HG02623 (cell line): ENCODE results near the gene MYO5A.
"Not testable (repeated sequence)": the region's sequence is repeated elsewhere in the genome, so short reads cannot be mapped to it uniquely, and the experiment has no call there.

Experiments
- ATAC-seq: cut with Tn5 transposase; IDR thresholded peaks from one replicate; pipeline ENCODE4 v1.9.1; 2021; ENCODE audit warnings: moderate library complexity; ENCODE audit not compliant: unreplicated experiment

Gene MYO5A

DNA sequence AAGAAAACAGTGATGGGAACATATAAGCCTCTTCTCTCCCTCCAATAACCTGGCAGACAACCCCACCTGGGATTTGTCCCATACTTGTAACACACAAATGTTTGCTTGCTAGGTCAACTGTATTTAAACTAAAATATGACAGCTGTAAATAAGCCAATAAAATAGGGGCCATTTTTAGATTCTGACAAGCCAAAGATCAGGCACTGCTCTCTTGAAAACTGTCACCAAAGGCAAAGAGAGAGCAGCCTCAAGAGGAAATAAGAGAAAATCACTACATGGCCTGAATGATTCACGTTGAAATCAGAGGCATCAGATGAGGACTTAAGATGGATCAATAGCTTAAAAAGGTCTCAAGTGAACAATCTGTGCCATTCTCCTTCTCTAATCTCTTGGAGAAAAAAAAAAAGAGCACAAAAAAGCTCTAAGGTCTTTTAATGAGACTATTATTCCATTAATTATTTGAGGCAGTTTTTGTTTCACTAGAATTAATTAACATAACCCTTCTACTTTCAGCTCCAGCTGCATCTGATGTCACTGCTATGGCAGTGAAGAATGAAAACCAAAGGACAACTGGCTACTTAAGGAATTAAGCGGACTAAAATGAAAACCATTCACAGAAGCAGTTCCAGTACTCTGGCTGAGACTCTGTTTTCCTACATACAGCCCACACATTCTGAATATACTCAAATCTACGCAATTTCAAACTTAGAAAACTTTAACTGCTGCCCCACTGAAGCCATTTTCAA is 19.0 kb downstream of the MYO5A start:
- no peak for ATAC-seq

DNA sequence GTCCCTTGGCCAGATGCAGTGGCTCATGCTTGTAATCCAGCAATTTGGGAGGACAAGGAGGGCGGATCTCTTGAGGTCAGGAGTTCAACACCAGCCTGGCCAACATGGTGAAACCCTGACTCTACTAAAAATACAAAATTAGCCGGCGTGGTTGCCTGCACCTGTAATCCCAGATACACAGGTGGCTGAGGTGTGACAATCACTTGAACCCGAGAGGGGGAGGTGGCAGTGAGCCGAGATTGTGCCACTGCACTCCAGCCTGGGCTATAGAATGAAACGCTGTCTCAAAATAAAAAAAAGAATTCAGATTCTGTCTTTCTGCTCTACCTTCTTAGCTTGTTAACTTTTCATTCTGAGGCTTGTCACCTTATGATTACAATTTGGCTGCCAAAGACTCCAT is 22.1 kb downstream of the MYO5A start:
- ATAC-seq = no peak

DNA sequence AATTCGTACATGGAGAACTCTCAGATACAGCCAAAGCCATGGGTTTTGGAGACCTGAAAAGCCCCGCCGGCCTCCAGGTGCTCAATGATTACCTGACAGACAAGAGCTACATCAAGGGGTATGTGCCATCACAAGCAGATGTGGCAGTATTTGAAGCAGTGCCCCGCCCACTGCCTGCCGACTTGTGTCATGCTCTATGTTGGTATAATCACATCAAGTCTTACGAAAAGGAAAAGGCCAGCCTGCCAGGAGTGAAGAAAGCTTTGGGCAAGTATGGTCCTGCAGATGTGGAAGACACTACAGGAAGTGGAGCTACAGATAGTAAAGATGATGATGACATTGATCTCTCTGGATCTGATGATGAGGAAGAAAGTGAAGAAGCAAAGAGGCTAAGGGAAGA is 23.5 kb downstream of the MYO5A start:
- no peak for ATAC-seq

DNA sequence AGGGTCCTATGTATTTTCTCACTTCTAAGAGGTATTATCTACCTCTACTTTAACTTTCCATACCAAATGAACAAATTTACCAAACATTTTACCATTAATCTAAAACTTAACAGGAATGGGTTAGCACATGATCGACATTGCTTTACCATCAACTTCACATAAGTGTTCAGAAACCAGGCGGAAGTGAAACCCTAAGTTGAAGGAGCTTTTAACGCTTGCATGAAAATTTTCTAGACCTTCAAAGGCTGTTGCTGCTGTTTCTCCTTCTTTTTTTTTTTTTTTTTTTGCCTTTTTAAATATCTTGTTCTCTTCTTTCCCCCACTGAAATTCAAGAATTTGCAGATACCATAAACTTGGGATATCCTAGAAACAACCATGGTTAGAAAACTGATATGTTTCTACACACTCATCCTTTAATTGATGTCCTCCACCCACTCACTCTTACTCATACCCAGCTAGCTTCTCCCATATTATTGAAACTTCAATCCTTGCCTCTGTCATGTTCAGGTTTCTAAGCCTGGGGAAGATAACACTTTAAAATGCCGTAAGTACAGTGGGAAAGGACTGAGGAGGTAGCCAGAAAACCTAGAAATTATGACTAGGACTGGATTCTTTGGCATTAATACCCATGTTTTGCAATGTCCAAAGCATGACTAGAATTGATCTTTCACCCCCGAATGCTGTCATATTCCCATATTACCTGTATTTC is 24.7 kb downstream of the MYO5A start:
- no peak for ATAC-seq

DNA sequence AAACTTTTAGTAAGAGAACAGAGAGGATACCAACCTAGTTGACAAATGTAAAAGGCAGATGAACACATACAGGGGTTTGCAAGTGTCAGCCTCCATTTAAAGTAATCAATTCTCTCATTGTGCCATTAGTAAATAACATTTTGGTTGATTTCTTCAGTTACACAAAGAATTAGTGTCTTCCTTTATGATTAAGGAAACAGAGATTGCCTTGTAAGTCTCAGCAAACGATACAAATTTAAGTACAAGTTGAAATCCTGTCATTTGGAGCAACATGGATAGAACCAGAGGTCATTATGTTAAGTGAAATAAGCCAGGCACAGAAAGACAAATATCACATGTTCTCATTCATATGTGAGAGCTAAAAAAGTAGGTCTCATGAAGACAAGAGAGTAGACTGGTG is 26.1 kb downstream of the MYO5A start:
- ATAC-seq = no peak

DNA sequence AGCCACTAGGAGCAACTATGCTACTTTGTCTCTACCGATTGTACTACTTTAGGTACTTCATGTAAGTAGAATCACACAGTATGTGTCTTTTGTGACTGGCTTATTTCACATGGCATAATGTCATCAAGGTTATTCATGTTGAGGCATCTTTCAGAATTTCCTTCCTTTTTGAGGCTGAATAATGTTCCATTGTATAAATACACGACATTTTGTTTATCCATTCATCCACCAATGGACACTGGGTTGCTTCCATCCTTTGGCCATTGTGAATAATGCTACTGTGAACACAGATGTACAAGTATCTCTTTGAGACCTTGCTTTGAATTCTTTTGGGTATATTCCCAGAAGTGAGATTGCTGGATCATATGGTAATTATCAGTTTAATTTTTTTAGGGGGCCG is 29.2 kb downstream of the MYO5A start:
- no peak for ATAC-seq

DNA sequence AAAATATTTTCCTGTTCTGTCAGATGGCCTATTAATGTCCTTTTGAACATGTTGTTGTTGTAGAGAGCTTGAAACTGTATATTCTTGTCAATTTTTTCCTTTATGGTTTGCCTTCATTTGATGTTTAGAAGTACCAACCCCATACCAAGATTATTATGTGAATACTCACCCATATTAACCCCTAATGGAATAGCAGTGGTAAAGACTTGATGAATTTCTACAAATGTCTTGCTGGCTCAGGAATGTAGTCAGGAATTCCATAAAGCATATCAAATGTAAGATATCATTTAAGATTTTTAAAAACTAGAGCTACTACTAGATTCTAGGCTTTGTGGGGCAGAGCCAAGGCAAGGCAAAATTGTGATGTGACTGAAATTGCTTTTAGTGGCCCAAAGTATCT is 30.0 kb downstream of the MYO5A start:
- no peak for ATAC-seq

DNA sequence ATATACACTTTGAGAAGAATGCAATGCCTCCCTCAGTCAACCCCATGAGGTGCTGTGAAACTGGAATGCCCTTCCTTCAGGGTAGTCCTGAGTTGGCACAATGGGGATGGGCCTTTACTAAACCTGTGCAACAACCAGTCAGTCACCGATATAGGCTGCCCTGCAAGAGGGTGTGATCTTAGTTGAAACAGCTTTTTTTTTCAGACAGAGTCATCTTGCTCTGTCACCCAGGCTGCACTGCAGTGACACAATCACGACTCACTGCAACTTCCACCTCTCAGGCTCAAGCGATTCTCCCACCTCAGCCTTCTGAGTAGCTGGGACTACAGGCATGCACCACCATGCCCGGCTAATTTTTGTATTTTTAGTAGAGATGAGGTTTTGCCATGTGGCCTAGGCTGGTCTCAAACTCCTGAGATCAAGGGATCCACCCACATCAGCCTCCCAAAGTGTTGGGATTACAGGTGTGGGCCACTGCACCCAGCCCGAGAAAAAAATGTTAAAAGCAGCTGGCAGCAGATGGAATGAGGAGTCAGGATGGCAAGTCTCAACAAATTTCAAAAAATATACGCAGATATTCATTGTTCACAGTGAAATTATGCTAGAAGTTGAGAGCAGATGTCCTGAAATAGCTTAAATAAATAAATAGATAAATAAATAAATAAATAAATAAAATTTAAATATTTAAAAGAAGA is 31.8 kb downstream of the MYO5A start:
- ATAC-seq = no peak

DNA sequence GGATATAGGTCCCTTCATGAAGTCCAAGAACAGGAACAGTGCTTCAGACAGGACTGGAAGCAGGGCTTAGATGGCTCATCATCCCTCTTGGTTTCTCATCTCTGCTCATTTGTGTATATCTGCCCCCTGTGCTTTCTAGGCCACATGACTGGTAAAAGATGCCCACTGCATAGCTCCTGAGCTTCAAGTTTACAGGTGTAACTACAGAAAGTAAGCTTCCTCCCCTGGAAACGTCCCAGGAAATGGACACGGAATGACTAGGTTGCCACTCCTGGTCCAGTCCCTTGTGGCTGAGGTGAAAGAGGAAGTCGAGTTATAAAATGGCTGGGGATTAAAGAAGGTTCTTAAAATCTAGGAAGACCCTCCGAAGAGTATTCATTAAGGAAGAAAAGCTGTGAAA is 32.5 kb downstream of the MYO5A start:
- no peak for ATAC-seq

DNA sequence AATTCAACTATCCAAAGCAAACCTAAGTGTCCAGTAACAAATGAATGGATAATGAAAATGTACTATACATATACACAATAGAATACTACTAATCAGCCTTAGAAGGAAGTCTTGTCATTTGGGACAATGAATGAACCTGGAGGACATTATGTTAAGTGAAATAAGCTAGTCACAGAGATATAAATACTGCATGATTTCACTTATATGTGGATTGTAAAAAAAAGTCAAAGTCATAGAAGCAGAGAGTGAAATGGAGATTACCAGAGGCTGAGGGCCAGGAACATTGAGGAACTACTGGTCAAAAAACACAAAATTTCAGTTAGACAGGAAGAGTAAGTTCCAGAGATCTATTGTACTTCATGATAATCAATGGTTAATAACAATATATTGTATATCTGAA is 33.6 kb downstream of the MYO5A start:
- no peak for ATAC-seq

DNA sequence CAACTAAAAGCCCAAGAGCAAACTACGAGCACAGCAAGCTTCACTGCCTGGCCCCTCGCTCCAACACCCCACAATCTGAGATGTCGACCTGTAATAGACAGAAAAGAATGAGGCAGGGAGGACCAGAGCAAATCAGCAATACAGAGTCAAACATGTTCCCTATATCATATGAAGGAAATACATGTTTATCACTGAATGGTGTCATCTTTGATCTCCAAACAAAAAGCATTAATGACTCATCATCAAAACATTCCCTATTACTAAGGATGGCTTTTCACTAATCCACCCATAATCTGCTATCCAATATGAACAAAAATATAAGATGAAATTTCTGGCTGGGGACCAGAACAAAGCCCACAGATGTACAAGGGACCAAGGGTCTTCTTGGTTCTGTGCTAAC is 34.7 kb downstream of the MYO5A start:
- no peak for ATAC-seq

DNA sequence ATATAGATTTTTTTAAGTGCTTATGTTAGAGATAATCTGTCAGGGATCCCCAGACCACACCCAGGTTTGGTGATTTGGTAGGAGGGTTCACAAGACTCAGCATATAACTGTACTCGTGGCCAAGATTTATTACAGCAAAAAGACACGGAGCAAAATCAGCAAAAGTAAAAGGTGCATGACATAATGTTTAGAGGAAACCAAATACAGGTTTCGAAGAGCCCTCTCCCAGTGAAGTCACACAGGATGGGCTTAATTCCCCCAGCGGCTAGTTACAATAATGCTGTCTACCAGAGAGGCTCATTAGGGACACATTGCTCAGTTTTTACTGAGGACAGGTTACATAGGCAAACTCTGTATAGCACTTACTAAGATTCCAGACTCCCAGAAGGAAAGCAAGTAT is 36.5 kb downstream of the MYO5A start:
- ATAC-seq = no peak

DNA sequence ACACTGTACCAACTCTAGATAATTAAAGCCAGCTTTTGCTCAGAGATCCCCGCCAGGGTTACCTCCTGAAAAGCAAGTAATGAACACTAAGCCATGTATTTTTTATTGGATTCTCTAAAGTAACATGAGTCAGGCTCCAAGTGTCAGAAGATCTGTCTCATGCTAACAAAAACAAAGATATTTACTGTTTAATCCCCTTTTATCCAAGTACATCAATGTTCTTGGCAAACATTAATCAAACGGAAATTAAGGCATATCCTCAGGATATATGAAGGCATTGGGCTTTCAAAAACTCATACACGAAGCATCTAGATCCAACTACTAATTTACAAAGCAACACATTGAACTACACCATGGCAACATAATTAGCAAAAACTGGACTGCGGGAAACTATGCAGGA is 37.2 kb downstream of the MYO5A start:
- no peak for ATAC-seq

DNA sequence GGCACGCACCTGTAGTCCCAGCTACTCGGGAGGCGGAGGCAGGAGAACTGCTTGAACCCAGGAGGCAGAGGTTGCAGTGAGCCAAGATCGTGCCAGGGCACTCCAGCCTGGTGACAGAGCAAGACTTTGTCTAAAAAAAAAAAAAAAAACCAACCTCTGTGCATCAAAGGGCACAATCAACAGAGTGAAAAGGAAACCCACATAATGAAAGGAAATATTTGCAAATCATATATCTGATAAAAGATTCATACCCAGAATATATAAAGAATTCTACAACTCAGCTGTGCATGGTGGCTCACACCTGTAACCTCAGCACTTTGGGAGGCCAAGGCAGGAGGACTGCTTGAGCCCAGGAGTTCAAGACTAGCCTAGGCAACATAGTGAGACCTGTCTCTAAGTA is 39.2 kb downstream of the MYO5A start:
- not testable (repeated sequence) for ATAC-seq

DNA sequence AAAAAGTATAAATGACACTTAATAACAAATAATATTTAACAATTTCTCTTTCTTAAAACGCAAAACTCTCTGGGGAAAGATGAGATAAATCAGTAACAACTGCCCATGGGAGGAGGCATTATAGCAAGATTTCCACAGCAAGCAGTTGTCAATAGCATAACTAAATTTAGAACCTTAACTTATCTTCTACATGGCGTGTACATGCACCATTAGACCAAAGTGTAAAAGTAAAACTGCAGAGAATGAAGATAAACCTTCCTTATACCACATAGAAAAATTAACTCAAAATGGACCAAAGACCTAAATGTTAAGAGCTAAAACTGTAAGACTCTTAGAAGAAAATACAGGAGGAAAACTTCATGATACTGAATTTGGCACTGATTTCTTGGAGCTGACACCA is 39.9 kb downstream of the MYO5A start:
- ATAC-seq = no peak

DNA sequence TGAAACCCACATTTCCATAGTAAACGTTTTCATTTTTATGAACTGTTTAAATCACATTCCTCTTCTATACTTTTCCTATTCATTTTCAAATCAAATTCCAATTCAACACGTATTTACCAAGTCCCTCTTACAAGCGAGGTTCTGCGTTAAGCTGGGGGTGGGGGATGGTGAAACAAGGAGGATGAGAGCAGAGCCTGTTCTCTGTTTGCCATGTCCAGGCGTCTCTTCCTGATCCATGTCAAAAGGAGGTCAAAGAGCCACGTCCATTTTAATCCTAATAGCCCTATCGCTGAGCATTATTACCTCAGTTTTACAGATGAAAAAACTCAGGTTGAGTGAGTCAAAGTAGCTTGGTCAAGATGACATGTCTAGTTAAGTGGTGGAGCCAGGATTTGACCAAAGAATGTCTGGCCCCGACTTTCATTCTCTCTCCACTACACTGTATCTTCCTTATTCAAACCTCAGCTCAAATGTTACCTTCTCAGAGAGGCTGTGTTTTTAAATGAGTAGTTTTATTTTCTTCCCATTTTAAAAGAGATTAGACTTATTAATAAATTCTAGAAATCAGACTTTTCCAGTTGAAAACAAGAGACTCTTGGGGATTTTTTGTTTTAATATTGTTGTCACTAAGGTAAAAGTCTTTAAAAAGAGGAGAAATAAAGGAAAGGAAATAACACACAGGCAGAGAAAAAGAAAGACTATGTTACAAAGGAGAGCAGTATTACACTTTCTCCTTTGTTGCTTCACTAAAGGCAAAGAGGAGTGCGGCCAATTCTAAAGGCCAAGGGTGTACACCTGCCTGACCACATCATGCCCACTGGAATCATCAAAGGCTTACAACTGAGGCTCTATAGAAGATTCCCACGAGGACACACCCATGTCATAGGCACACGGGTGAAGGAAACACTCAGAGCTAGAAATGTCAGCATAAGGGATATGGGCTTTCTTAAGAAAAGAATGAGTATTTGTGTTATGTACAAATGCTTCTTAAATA is 42.4 kb downstream of the MYO5A start:
- no peak for ATAC-seq

DNA sequence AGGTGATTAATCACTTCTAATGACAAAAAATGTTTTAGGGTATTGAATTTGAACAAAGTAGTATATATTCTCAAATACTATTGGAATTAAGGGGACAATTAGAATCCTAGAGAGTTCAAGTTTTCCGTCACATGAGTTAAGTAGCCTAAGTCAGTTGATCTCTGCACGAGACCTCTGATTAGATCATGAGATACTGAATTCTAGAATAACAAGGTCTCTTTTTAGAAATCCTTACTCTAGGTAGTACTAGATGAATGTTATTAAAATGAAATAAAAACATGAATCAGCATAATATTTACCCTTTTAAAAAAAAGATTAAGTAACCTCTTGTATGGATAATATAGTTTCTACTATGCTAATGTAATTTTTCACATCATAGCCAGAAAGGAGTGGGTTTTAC is 43.4 kb downstream of the MYO5A start:
- no peak for ATAC-seq

DNA sequence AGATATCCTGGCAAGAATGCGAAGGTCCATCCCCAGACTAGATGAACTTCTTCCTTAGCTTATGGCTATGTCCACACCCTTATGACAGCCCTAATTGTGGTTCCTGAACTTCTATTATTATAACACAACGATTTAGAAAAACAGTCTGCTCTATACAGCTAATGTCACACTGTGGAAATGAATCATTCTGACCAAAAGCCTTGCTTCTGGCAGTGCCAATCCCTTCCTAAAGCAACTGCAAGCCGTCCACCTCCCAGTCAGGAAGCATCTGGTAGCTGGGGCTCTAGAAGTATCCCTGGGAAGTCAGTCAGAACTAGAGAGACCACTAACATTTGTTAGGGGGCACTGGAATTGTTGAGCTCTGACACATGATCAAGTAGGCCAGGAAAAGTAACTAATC is 45.0 kb downstream of the MYO5A start:
- ATAC-seq = no peak

DNA sequence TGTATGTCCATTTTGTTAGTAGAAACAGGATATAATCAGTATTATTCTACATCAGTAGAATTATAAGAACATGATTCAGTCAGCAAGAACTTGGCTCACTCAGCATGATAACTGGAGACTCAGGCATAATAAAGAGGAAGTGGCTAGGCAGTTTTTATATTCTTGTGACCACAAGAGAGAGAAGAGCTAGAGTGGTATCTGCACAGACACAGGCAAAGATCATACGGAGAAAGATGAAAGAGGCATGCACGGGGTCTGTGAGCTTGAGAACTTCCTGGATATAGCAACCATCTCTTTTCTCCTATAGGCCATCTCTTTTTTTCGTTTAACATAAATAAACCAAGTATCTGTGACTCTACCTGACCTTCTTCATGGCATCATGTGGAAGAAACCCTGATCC is 46.8 kb downstream of the MYO5A start:
- peak; percentile 97 for ATAC-seq

DNA sequence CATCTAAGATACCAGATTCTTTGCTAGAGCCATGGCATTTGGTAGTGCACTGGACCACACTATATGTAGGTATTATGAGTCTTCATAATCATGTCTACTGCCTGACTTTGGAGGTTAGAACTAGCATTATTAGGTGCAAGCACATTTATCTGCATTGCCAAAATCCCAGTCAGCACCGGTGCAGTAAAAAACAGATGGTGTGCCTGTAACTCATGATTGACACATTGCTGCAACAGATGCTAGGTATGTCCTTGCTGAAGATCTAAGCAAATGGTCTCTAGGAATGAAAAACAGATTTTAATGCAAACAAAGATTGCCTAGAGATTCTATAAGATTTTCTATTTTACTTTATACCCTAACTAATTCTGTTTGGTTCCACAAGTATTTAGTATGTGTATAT is 47.7 kb downstream of the MYO5A start:
- ATAC-seq = no peak

DNA sequence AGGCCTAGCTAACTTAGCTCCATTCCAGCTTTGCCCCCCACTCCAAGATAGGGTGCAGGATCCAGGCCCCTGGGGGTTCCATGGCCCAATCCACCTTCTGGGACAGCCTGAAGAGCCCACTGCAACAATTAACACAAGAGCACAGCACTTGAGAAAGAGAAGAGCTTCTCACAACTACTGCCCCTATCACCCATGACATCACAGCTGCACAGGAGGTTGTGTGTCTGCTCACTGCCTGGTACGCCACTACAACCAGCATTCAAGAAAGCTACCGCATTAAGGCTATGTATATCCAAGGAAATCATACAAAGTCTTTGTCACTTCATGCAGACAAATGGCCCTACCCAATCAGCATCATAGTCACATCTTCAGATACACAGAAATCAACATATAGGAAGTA is 62.0 kb downstream of the MYO5A start:
- no peak for ATAC-seq
